Kidney epithelial cell (primary cell): Measurements from ENCODE around the gene C8A. TPM values are rescaled to one million over a fixed set of nuclear protein-coding genes. Genes with fewer than 3 reads are reported as not detected.

Source experiments
- DNase-seq: peaks from one replicate; pipeline ENCODE4 v3.0.0-alpha.2; 2010; ENCODE audit warnings: low read depth
- H3K27me3 ChIP-seq: 2 replicates; pipeline ENCODE4 v1.6.0; 2011; ENCODE audit warnings: low read length; ENCODE audit not compliant: control insufficient read depth, insufficient read depth
- H3K36me3 ChIP-seq: 2 replicates; pipeline ENCODE4 v1.5.1; 2011; ENCODE audit warnings: low read length; ENCODE audit not compliant: control insufficient read depth, insufficient read depth
- H3K4me3 ChIP-seq: 2 replicates; pipeline ENCODE4 v1.5.1; 2011; ENCODE audit warnings: low read depth, mild to moderate bottlenecking, control low read depth, low read length
- total RNA-seq: library from RNA; depleted of rRNA; stranded (reverse); fragments of >200 nt; gene quantifications from 2 replicates; pipeline ENCODE4 v1.2.3, GENCODE V29; 2015
- TF ChIP-seq, protein P1 (sequence below): IDR thresholded peaks from 2 replicates; pipeline ENCODE4 v1.5.1; 2011; ENCODE audit warnings: mild to moderate bottlenecking, moderate library complexity, low read length, control low read depth, inconsistent platforms; ENCODE audit not compliant: insufficient read depth, poor library complexity, severe bottlenecking

C8A gene
- total RNA-seq, 1 donor from 2014 or later = not detected

DNA sequence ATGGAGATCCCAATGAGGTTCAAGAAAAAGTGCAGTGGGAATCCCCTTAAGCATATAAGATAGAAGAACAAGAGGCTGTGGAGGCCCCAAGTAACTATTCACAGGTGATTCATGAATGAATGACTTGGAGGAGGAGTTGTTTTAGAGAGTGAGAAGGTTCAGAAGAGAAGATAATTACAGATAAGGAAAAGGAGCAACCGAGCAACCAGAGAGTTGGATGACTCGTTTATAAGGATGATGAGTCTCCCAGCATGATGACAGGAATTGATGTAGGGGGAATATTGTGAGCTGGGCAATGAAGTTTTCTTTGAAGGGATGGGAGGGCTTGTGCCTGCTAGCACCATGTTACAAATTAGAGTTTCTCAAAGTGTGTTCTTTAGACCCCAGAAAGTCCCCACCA is 9.8 kb downstream of the C8A start:
- Histone ChIP-seq H3K36me3 (no peaks in the 10 kb centered on the region), H3K27me3 (no peaks in the 10 kb centered on the region), H3K4me3 (no peak overlapping the region)
- TF ChIP-seq, protein P1, sequence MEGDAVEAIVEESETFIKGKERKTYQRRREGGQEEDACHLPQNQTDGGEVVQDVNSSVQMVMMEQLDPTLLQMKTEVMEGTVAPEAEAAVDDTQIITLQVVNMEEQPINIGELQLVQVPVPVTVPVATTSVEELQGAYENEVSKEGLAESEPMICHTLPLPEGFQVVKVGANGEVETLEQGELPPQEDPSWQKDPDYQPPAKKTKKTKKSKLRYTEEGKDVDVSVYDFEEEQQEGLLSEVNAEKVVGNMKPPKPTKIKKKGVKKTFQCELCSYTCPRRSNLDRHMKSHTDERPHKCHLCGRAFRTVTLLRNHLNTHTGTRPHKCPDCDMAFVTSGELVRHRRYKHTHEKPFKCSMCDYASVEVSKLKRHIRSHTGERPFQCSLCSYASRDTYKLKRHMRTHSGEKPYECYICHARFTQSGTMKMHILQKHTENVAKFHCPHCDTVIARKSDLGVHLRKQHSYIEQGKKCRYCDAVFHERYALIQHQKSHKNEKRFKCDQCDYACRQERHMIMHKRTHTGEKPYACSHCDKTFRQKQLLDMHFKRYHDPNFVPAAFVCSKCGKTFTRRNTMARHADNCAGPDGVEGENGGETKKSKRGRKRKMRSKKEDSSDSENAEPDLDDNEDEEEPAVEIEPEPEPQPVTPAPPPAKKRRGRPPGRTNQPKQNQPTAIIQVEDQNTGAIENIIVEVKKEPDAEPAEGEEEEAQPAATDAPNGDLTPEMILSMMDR = no peak
- DNase-seq = peak; percentile 5

DNA sequence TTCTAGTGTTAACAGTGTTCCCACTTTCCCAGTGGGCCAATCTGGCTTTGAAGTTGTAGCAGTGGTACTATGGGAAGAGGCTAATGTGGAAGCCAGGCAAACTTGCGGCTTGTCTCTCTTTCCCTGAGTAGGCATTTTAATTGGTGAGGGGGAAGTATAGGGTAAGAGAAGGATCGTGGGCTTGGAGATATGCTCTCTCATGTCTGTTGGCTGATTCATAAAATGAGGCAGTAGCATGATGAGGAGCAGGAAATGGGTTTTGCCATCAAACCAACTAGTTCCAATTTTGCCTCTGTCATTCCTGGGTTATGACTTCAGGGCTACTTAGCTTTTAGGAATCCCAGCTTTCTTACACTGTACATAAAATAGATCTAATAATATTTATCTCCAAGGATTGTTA is 12.1 kb downstream of the C8A start:
- H3K4me3 ChIP-seq = no peak overlapping the region
- no peak for DNase-seq
- TF ChIP-seq, protein P1 = no peak
- no peaks in the 10 kb centered on the region for H3K36me3 ChIP-seq
- H3K27me3 ChIP-seq = no peaks in the 10 kb centered on the region

DNA sequence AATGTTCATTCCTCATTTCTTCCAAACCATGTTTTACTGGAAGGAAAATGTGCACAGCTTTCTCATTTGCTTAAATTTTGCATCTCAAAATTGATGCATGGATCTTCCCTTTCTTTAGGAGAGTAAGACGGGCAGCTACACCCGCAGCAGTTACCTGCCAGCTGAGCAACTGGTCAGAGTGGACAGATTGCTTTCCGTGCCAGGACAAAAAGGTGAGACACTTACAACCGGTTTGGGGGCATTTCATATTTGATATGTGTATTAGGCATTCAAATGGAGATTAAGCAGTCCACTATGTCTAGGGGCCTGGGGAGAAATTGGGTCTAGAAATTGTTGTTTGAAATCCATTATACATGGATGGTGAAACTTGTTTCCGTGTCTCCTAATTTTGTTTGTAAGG is 12.9 kb downstream of the C8A start:
- H3K36me3 ChIP-seq = no peaks in the 10 kb centered on the region
- no peak overlapping the region for H3K4me3 ChIP-seq
- TF ChIP-seq, protein P1 = no peak
- H3K27me3 ChIP-seq = no peaks in the 10 kb centered on the region
- DNase-seq = no peak

DNA sequence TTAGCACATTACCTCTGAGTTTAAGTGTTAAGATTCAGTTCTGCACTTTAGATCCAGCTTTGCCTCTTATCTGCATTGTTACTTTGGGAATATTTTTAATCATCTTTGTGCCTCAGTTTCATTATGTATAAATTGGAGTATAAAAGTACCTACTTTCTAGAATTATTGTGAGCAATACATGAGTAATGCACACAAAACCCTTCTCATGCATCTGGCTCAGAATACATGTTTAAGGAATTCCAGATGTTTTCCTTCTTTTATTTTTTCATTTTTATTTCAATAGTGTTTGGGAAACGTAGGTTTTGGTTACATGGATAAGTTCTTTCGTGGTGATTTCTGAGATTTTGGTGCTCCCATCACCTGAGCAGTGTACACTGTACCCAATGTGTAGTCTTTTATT is 14.2 kb downstream of the C8A start:
- DNase-seq = no peak
- Histone ChIP-seq H3K36me3 (no peaks in the 10 kb centered on the region), H3K27me3 (no peaks in the 10 kb centered on the region), H3K4me3 (no peak overlapping the region)
- TF ChIP-seq, protein P1 = no peak

DNA sequence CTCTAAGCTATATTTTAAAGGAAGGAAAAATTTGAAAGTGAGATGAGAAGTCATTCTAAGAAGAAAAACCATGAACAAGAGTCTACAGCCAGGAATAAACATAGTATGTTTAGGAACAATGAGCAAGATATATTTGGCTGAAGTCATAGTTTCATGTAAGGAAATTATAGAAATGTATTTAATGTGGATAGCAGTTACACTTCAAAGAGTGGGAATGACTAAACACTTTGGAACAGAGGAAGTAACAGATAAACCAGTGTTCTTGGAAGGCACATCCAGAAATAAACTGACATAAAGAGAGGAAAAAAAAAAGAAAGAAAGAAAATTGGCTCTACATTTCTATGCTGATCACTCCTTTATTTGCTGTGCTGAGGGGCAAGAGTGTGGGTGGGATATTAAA is 18.0 kb downstream of the C8A start:
- TF ChIP-seq, protein P1 = no peak
- DNase-seq = no peak
- H3K27me3 ChIP-seq = no peaks in the 10 kb centered on the region
- no peak overlapping the region for H3K4me3 ChIP-seq
- H3K36me3 ChIP-seq = no peaks in the 10 kb centered on the region

DNA sequence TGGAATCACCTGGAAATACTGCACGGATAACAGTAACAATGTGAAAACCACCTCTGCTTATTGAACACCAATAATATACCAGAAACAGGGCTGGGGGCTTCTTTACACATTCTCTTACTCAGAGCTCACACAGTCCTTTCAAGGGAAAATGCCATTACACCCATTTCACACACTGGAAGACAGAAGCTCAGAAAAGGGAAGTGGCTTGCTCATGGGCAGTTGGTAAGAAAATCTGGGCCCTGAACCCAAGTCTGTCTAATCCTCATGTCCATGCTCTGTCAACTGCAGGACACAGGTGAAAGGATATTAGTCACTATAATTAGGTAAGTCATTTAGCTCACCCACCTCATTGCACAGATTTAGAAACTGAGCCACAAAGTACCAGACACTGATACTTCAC is 18.6 kb downstream of the C8A start:
- TF ChIP-seq, protein P1 = no peak

More for the DNA sequence above, 18.6 kb downstream of the C8A start:
- Histone ChIP-seq H3K4me3 (no peak overlapping the region), H3K27me3 (no peaks in the 10 kb centered on the region), H3K36me3 (no peaks in the 10 kb centered on the region)
- no peak for DNase-seq
